ENCODE results near the gene ADRA2C. TPM values are rescaled to one million over a fixed set of nuclear protein-coding genes. Genes with fewer than 3 reads are reported as not detected.
"Not testable (repeated sequence)": the region's sequence is repeated elsewhere in the genome, so short reads cannot be mapped to it uniquely, and the experiment has no call there.

ADRA2C gene
- polyA plus RNA-seq, 1 donor from 2014 or later, result 3.0 TPM

DNA sequence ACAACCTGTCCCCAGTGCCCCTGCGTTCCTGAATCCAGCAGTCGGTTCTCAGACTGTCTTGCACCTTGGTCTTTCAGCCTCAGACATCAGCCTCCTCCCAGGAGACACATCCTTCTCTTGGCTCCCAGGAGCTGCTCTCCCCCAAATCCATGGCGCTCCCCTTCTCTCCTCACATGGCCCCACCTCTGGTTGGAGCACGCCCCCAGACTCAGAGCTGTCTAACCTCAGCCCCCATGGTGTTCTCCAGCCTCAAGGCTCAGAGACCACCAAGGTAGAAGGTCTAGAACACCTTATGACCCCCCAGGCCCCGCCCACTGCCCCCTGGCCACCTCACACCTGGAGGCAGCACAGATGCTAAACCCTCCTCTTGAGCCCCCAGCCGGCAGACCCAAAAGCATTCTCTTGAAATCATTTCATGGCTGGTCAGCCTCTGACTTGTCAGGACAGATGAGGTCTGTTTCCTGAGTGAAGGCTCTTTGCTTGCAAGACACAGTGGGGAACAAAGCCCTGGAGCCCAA, 47.9 kb downstream of the ADRA2C start:
- Histone ChIP-seq H3K79me2 (replicated peaks; ENCODE audit: insufficient read depth, low read length) (no peaks in the 10 kb centered on the region), H3K9ac (ENCODE audit: low read length) (no peak overlapping the region), H3K36me3 (ENCODE audit: insufficient read depth, low read length) (no peaks in the 10 kb centered on the region), H3K9me3 (ENCODE audit: low read length) (no peaks in the 10 kb centered on the region), H3K4me3 (ENCODE audit: low read length) (no peak overlapping the region), H2AFZ (ENCODE audit: low read depth, low read length) (no peak overlapping the region), H3F3A (ENCODE audit: insufficient read depth, low read length, poor library complexity, severe bottlenecking) (no peaks in the 10 kb centered on the region), H3K4me2 (ENCODE audit: low read length) (no peak overlapping the region), H3K9me2 (ENCODE audit: insufficient read depth, low read length) (no peaks in the 10 kb centered on the region), H4K20me1 (ENCODE audit: insufficient read depth) (no peaks in the 10 kb centered on the region), H3K27ac (ENCODE audit: low read length) (no peak overlapping the region), H3K27me3 (ENCODE audit: insufficient read depth, low read depth, low read length) (no peaks in the 10 kb centered on the region)
- TF ChIP-seq CTCF (IDR thresholded peaks at IDR 0.05; ENCODE audit: poor library complexity, severe bottlenecking) (no peak), EP300 (conservative IDR thresholded peaks at IDR 0.05; ENCODE audit: poor library complexity, severe bottlenecking) (no peak), MXI1 (conservative IDR thresholded peaks at IDR 0.05; ENCODE audit: poor library complexity, severe bottlenecking) (no peak), EZH2 (IDR thresholded peaks at IDR 0.05; ENCODE audit: borderline replicate concordance, insufficient read depth, low read length, poor library complexity, severe bottlenecking) (no peak)
- TF ChIP-seq, protein P1, sequence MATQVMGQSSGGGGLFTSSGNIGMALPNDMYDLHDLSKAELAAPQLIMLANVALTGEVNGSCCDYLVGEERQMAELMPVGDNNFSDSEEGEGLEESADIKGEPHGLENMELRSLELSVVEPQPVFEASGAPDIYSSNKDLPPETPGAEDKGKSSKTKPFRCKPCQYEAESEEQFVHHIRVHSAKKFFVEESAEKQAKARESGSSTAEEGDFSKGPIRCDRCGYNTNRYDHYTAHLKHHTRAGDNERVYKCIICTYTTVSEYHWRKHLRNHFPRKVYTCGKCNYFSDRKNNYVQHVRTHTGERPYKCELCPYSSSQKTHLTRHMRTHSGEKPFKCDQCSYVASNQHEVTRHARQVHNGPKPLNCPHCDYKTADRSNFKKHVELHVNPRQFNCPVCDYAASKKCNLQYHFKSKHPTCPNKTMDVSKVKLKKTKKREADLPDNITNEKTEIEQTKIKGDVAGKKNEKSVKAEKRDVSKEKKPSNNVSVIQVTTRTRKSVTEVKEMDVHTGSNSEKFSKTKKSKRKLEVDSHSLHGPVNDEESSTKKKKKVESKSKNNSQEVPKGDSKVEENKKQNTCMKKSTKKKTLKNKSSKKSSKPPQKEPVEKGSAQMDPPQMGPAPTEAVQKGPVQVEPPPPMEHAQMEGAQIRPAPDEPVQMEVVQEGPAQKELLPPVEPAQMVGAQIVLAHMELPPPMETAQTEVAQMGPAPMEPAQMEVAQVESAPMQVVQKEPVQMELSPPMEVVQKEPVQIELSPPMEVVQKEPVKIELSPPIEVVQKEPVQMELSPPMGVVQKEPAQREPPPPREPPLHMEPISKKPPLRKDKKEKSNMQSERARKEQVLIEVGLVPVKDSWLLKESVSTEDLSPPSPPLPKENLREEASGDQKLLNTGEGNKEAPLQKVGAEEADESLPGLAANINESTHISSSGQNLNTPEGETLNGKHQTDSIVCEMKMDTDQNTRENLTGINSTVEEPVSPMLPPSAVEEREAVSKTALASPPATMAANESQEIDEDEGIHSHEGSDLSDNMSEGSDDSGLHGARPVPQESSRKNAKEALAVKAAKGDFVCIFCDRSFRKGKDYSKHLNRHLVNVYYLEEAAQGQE (IDR thresholded peaks at IDR 0.05; ENCODE audit: borderline replicate concordance), result no peak

- H3F3A ChIP-seq (ENCODE audit: insufficient read depth, low read length, poor library complexity, severe bottlenecking); H3K27me3 ChIP-seq (ENCODE audit: insufficient read depth, low read depth, low read length); H3K9me2 ChIP-seq (ENCODE audit: insufficient read depth, low read length); H3K36me3 ChIP-seq (ENCODE audit: insufficient read depth, low read length); H3K4me3 ChIP-seq (ENCODE audit: low read length); H3K27ac ChIP-seq (ENCODE audit: low read length); H3K9ac ChIP-seq (ENCODE audit: low read length); H3K79me2 ChIP-seq (replicated peaks; ENCODE audit: insufficient read depth, low read length); H2AFZ ChIP-seq (ENCODE audit: low read depth, low read length); H3K4me2 ChIP-seq (ENCODE audit: low read length); H4K20me1 ChIP-seq (ENCODE audit: insufficient read depth); H3K9me3 ChIP-seq (ENCODE audit: low read length): not testable (repeated sequence)
Observed at GRCh38 chr4:3814838-3815237, 48.7 kb downstream of the ADRA2C start.

GRCh38 chr4:3816256-3816825, 50.2 kb downstream of the ADRA2C start:
- TF ChIP-seq EZH2 (IDR thresholded peaks at IDR 0.05; ENCODE audit: borderline replicate concordance, insufficient read depth, low read length, poor library complexity, severe bottlenecking) (no peak), RAD21 (conservative IDR thresholded peaks at IDR 0.05) (no peak), POLR2AphosphoS5 (IDR thresholded peaks at IDR 0.05) (no peak), MXI1 (conservative IDR thresholded peaks at IDR 0.05; ENCODE audit: poor library complexity, severe bottlenecking) (no peak), TAF1 (IDR thresholded peaks at IDR 0.05; ENCODE audit: low read depth) (no peak), SMC3 (conservative IDR thresholded peaks at IDR 0.05; ENCODE audit: poor library complexity) (no peak), CTCF (IDR thresholded peaks at IDR 0.05; ENCODE audit: poor library complexity, severe bottlenecking) (no peak), EP300 (conservative IDR thresholded peaks at IDR 0.05; ENCODE audit: poor library complexity, severe bottlenecking) (no peak)
- TF ChIP-seq, protein P1 (IDR thresholded peaks at IDR 0.05; ENCODE audit: borderline replicate concordance), result no peak
- no peak overlapping the region for H3K27ac ChIP-seq (ENCODE audit: low read length)
- H3F3A ChIP-seq (ENCODE audit: insufficient read depth, low read length, poor library complexity, severe bottlenecking), result no peaks in the 10 kb centered on the region
- H3K9me2 ChIP-seq (ENCODE audit: insufficient read depth, low read length), result no peaks in the 10 kb centered on the region
- H3K4me3 ChIP-seq (ENCODE audit: low read length), result no peak overlapping the region
- H3K36me3 ChIP-seq (ENCODE audit: insufficient read depth, low read length), result no peaks in the 10 kb centered on the region
- H2AFZ ChIP-seq (ENCODE audit: low read depth, low read length), result no peak overlapping the region
- no peak overlapping the region for H3K4me2 ChIP-seq (ENCODE audit: low read length)
- no peaks in the 10 kb centered on the region for H3K9me3 ChIP-seq (ENCODE audit: low read length)
- no peak overlapping the region for H3K9ac ChIP-seq (ENCODE audit: low read length)
- no peaks in the 10 kb centered on the region for H3K27me3 ChIP-seq (ENCODE audit: insufficient read depth, low read depth, low read length)
- H4K20me1 ChIP-seq (ENCODE audit: insufficient read depth), result no peaks in the 10 kb centered on the region
- no peaks in the 10 kb centered on the region for H3K79me2 ChIP-seq (replicated peaks; ENCODE audit: insufficient read depth, low read length)

Measured in neural cell (in vitro differentiated cells).